Hematopoietic multipotent progenitor cell treated with erythropoietin and hydrocortisone succinate and interleukin-3 and kit ligand, for 4 days (in vitro differentiated cells): ENCODE measurements around the gene ANKRD30B.
"Not testable (repeated sequence)": the region's sequence is repeated elsewhere in the genome, so short reads cannot be mapped to it uniquely, and the experiment has no call there.

Source experiments
- DNase-seq: peaks from one replicate; pipeline ENCODE4 v3.0.0-alpha.2; 2015

ANKRD30B gene, protein sequence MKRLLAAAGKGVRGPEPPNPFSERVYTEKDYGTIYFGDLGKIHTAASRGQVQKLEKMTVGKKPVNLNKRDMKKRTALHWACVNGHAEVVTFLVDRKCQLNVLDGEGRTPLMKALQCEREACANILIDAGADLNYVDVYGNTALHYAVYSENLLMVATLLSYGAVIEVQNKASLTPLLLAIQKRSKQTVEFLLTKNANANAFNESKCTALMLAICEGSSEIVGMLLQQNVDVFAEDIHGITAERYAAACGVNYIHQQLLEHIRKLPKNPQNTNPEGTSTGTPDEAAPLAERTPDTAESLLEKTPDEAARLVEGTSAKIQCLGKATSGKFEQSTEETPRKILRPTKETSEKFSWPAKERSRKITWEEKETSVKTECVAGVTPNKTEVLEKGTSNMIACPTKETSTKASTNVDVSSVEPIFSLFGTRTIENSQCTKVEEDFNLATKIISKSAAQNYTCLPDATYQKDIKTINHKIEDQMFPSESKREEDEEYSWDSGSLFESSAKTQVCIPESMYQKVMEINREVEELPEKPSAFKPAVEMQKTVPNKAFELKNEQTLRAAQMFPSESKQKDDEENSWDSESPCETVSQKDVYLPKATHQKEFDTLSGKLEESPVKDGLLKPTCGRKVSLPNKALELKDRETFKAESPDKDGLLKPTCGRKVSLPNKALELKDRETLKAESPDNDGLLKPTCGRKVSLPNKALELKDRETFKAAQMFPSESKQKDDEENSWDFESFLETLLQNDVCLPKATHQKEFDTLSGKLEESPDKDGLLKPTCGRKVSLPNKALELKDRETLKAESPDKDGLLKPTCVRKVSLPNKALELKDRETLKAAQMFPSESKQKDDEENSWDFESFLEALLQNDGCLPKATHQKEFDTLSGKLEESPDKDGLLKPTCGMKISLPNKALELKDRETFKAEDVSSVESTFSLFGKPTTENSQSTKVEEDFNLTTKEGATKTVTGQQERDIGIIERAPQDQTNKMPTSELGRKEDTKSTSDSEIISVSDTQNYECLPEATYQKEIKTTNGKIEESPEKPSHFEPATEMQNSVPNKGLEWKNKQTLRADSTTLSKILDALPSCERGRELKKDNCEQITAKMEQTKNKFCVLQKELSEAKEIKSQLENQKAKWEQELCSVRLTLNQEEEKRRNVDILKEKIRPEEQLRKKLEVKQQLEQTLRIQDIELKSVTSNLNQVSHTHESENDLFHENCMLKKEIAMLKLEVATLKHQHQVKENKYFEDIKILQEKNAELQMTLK (N-terminal part only)

DNA sequence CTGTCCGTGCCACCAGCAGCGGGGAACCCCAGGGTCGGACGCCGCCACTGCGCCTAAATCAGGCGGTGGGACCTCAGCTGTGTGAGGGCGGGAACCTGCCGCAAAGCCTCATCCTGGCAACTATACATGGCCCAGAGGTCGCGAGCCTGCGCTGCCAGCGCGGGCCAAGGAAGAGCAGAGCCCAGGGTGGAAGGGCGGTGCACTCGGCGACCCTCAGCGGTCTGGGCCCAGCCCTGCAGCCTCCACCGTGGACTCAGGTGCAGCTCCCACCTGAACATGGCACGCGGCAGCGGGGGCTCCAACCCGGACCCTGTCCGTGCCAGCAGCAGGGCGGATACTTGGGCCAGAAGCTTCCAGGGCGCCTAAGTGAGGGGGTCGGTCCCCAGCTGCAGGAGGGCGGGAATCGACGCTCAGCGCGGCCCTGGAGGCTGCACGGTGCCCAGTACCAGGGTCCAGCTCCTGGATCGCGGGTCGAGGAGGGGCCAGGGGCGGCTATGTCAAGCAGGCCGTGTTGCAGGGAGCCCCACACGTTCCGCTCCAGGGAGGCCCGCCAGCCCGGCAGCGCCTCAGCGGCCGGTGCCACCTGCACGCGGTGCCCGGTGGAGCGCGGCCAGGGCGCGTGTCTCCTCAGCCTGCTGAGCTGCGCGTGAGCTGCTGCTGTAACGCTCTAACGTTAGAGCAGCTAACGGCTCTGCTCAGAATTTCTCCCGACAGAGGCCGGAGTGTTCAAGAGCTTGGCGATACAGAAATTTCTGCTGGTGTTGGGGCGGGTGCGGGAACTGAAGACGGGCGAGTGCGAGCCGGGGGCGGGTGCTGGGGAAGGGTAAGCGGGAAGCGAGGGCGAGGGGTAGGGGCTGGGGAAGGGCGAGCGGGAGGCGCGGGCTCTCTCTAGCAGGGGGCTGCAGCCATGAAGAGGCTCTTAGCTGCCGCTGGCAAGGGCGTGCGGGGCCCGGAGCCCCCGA, at the start of gene ANKRD30B:
Gene ANKRD30B, plus strand, starts transcription at position 660 of the 962 bp plus-strand sequence. Its CDS starts 248 bp downstream, at position 908.
- peak; percentile 0 for DNase-seq

DNA sequence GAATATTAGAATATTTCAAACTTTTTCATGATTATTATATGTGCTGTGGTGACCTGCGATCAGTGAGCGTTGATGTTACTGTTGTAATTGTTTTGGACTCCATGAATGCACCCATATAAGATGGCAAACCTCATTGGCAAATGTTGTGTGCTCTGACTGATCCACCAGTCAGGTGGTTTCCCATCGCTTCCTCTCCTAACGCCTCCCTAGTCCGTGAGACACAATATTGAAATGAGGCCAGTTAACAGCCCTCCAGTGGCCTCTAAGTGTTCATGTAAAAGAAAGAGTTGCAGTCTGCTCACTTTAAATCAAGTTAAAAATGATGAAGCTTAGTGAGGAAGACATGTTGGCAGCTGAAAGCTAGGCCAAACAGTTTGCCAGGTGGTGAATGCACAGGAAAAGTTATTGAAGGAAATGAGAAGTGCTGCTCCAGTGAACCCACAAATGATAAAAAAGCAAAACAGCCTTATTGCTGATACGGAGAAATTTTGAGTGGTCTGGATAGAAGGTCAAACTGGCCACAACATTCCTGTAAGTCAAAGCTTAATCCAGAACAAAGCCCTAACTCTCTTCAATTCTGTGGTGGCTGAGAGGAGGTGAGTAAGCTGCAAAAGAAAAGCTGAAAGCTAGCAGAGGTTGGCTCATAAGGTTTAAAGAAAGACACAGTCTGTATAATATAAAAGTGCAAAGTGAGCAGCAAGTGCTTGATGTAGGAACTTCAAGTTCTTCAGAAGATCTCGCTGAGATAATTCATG, 46.5 kb upstream of the ANKRD30B start:
- not testable (repeated sequence) for DNase-seq

DNA sequence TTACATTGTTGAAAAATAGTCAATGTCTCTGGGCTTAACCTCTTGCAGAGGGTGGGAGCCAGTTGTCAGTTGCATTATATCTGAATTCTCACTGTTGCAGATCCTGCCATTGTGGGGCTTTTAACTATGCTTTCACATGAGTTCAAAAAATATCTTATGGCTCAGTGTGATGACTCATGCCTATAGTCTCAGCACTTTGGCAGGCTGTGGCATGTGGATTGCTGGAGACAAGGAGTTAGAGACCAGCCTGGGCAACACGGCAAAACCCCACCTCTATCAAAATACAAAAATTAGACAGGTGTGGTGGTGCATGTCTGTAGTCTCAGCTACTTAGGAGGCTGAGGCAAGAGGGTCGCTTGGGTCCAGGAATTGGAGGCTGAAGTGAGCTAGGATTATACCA, 38.2 kb upstream of the ANKRD30B start:
- DNase-seq, result not testable (repeated sequence)

DNA sequence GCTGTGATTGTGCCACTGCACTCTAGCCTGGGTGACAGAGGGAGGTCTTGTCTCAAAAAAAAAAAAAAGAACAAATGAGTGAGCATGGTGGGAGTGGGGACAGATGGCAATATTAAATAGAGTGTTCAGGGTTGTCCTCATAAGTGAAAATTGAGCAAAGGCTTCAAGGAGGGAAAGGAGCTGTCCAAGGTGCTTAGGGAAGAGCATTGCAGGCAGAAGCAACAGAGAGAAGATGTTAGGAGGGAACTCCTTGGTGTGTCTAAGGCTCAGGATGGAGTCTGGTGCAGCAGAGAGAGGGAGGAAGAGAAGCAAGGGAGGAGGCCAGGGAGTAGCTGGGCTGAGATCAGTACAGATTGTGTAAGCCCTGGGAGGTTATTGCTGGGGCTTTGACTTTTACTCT, 26.4 kb upstream of the ANKRD30B start:
- not testable (repeated sequence) for DNase-seq

DNA sequence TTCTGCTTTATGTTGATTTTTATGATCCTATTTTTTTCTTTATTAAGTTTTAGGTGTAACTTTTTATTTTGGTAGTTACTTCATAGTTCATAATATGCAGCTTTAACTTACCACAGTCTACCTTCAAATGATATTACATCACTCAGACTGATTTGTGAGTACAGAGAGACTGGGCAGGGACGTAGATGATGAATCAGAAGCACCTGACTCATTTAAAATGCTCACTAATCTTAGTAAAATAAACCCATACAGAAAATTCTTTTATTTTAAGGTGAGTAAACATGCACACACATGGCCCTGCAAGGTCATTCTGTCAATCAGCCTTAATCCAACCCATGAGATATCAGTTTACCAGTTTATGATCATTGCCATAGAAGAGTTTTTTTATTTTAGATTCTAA, 8.9 kb upstream of the ANKRD30B start:
- DNase-seq, result not testable (repeated sequence)

DNA sequence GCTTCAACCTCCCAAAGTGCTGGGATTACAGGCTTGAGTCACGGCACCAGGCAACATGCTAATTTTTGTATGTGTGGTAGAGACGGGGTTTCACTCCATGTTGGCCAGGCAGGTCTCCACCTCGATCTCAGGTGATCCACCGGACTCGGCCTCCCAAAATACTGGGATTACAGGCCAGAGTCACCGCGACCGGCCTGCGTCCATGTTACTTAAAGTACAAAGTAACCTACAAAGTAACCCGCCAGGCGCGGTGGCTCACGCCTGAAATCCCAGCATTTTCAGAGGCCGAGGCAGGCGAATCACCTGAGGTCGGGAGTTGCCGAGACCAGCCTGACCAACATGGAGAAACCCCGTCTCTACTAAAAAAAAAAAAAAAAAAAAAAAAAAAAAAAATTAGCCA, 1.1 kb upstream of the ANKRD30B start:
- DNase-seq, result no peak

DNA sequence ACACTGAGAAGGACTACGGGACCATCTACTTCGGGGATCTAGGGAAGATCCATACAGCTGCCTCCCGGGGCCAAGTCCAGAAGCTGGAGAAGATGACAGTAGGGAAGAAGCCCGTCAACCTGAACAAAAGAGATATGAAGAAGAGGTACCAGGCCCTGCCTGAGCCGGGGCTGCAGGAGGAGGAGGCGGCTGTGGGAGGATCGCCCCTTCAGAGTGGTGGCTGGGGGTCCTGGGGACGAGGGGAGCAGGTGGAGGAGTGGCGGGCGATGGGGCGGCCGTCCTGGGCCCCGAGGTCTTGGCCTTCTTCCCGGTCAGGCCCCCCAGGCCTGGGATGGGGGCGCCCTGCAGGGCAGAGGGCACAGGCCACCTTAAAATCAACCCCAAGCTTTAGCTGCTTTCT, 524 bp downstream of the ANKRD30B start:
- DNase-seq, result no peak

DNA sequence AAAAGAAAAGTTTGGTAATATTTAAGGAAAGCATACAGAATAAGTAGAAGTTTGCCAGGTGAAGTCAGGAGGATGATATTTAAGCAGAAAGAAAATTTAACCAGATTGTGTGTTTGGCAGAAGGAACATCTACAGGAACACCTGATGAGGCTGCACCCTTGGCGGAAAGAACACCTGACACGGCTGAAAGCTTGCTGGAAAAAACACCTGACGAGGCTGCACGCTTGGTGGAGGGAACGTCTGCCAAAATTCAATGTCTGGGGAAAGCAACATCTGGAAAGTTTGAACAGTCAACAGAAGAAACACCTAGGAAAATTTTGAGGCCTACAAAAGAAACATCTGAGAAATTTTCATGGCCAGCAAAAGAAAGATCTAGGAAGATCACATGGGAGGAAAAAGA, 15.6 kb downstream of the ANKRD30B start:
- not testable (repeated sequence) for DNase-seq

DNA sequence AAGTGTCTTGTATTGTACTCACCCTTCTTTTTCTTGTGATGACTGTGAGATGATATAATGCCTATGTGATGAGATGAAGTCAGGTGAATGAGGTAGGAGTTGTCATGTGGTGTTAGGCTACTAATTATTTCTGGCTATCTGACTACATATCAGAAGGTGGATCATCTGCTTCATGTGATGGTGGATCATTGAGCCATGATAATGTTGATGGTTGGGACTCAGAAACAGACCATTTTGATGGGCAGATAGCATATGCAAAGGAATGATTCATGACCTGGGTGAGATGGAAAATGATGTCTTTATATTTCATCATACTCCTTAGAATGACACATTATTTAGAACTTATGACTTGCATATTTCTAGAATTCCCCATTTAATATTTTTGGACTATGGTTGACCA, 19.5 kb downstream of the ANKRD30B start:
- no peak for DNase-seq

DNA sequence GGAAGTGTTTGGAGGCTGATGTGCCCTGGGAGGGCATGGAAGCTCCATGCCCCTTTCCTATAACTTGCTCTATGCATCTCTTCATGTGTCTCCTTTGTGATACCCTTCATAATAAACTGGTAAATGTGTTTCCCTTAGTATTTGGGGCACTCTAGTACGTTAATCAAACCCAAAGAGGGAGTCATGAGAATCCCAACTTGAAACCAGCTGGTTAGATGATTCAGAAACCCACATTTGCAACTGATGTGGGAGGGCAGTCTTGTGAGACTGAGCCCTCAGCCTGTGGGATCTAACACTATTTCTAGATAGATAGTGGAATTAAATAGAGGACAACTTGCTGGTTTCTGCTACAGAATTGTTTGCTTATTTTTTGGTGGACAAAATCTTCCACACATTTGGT, 20.3 kb downstream of the ANKRD30B start:
- DNase-seq, result no peak

DNA sequence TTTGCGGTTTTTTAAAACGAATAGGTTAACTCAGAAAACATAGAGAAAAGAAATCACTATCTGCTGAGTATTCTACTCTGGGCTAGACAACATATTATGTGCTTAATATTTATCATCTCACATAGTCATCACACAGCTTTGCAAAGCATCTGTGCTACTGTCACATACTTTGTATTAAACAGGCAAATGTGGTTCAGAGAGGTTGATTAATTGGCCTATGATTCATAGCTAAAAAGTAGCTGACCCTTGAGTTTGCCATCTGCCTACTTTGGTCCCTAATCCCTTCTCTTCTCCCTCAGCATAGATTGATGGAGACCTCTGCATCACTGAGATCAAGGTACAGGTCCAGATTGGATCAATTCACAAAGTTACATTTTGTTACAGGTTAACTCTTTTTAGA, 21.4 kb downstream of the ANKRD30B start:
- no peak for DNase-seq

DNA sequence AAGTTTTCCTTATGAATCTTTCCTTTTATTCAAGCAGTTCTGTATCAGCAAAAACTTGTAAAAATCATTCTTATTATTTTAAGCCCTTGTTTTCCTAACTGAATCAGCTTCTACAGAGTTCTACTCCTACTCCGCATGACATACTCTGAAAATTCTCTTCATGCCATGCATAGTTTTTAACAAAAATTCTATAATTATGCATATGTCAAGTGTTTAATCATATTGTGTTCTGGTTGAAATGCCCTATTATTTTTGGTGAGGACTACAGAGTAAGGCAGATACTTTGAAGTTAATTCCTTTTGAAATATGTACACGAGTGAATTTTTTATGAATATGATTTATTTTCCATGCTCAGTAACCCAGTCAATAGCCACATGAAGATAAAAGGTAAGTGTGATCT, 28.8 kb downstream of the ANKRD30B start:
- no peak for DNase-seq

DNA sequence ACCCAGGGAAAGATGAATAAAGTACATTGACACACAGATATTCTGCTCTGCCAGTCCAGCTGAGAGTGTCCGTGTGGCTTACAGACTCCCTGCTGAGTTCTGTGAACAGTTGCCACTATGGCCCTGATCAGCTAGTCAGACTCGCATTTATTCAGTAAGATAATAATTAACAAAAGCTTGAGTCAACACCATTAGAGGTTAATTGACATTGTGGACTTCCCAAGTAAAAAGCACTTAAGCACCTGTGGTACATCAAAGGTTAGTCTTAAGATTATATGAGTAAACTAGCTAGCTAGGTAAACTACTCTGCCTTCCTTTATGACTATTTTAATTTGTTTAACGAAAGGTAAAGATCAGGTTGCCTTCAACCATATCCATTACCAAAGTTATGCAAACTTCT, 33.7 kb downstream of the ANKRD30B start:
- DNase-seq, result no peak

DNA sequence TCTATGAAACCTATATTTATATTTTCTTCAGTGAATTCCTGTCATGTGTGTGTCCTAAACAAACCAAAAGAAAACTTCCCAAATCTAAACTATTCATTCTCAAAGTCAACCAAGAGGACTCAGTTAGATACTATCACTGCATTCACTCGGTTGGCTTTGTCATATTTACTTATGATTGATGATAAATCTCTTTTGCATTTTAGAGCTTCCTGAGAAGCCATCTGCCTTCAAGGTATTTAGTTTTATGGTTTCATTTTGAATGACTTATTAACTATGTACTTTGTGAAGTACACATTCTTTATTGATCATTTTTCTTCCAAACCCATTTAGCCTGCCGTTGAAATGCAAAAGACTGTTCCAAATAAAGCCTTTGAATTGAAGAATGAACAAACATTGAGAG, 36.2 kb downstream of the ANKRD30B start:
- DNase-seq, result no peak

DNA sequence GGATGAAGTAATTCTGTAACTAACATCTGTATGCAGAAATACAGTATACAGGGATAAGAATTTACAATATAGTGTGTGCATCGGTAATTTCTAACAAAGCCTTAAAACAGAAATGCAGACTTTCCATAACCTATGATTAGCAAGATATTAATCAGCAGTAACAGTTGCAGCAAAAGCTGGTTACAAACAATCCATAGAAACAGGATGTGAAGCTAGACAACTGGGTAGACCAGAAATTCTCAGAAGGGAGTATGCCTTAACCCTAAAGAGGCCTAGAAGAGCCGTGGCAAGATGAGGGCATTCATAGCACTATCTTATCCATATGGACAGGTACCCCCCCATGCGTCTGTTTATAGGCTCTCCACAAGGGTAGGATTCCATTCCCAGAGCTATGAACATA, 48.9 kb downstream of the ANKRD30B start:
- DNase-seq, result not testable (repeated sequence)

DNA sequence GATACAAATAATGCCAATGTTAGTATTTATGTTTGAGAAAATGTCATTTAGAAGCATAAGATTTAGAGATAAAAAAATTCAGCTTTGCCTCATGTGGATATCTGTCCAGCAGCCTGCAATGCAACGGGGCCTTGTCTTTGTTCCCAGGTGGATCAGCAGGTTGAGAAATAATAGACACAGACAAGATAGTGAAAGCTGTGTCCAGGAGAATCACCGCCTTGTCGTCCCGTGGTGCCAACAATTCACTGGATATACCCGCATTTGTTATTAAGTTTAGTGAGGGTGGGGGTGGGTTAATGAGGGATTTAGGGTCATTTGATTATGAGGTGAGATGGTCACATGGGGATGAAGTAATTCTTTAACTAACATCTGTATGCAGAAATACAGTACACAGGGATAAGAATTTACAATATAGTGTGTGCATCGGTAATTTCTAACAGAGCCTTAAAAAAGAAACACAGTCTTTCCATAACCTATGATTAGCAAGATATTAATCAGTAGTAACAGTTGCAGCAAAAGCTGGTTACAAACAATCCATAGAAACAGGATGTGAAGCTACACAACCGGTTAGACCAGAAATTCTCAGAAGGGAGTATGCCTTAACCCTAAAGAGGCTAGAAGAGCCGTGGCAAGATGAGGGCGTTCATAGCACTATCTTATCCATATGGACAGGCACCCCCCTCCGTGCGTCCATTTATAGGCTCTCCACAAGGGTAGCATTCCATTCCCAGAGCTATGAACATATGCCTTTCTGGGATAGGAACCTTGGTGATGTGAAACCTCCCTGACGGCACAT, 50.2 kb downstream of the ANKRD30B start:
- DNase-seq, result not testable (repeated sequence)

DNA sequence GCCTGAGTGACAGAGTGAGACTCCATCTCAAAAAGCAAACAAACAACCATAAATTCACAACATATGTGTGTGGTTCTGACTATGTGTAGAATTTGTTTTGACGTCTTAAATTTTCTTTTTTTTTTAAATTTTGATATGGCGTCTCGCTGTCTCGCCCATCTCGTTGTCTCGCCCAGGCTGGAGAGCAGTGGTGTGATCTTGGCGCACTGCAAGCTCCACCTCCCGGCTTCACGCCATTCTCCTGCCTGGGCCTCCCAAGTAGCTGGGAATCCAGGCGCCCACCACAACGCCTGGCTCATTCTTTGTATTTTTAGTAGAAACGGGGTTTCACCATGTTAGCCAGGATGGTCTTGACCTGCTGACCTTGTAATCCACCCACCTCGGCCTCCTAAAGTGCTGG, 63.1 kb downstream of the ANKRD30B start:
- DNase-seq, result not testable (repeated sequence)

DNA sequence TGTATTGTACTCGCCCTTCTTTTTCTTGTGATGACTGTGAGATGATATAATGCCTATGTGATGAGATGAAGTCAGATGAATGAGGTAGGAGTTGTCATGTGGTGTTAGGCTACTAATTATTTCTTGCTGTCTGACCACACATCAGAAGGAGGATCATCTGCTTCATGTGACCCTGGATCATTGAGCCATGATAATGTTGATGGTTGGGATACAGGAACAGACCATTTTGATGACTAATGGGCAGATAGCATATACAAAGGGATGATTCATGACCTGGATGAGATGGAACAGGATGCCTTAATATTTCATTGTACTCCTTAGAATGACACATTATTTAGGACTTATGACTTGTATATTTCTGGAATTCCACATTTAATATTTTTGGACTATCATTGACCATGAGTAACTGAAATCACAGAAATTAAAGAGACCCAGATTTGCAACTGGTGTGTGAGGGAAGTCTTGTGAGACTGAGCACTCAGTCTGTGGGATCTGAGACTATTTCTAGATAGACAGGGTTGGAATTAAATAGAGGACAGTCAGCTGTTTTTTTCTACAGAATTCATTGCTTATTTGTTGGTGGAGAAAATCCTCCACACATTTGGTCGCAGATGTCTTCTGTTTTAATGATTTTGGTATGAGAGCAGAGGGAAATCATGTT, 79.1 kb downstream of the ANKRD30B start:
- DNase-seq, result not testable (repeated sequence)

DNA sequence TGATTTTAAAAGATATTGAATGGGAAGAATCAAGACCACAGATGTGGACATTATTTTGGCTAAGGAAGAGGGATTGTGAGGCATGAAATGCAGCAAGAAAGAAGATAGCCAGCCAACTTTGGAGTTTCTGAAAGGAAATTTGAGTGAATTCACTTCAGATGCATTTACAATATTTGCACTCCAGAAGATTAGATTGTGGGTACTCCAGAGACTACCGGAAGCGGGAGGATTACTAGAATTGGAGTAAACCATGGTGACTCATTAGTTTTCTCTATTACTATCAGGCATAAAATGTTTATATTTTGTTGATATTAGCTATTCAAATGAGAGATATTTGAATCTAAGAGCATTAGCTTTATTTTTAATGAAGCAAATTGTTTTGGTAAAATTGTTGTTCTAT, 93.6 kb downstream of the ANKRD30B start:
- DNase-seq, result not testable (repeated sequence)

DNA sequence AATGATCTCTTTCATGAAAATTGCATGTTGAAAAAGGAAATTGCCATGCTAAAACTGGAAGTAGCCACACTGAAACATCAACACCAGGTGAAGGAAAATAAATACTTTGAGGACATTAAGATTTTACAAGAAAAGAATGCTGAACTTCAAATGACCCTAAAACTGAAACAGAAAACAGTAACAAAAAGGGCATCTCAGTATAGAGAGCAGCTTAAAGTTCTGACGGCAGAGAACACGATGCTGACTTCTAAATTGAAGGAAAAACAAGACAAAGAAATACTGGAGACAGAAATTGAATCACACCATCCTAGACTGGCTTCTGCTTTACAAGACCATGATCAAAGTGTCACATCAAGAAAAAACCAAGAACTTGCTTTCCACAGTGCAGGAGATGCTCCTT, 103.6 kb downstream of the ANKRD30B start:
- not testable (repeated sequence) for DNase-seq
